ENCODE data around the gene SLC11A1.

DNA sequence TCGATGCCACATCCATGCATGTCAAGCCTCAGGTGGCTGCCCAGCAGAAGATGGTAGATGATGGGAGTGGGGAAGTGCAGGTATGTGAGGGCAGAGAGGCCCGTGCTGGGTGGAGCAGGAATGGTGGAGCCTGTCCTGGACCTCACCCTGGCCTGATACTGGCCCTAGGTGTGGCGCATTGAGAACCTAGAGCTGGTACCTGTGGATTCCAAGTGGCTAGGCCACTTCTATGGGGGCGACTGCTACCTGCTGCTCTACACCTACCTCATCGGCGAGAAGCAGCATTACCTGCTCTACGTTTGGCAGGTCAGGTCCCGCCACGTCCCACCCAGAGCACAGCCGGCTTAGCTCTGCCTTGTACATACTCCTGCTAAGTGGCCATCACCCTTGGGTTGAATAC, 49.8 kb downstream of the SLC11A1 start:
- TF ChIP-seq POLR2A (IDR thresholded peaks at IDR 0.05; ENCODE audit: low read depth, low read length) (no peak), NFE2L2 (IDR thresholded peaks at IDR 0.05; ENCODE audit: low read depth, low read length) (no peak), RCOR1 (IDR thresholded peaks at IDR 0.05; ENCODE audit: insufficient replicate concordance, low read length) (no peak), MAZ (IDR thresholded peaks at IDR 0.05; ENCODE audit: borderline replicate concordance, low read depth, low read length) (no peak), BHLHE40 (IDR thresholded peaks at IDR 0.05; ENCODE audit: low read depth, low read length) (no peak), RAD21 (IDR thresholded peaks at IDR 0.05; ENCODE audit: low read length) (no peak), MXI1 (IDR thresholded peaks at IDR 0.05; ENCODE audit: borderline replicate concordance, low read depth, low read length) (no peak), MAFK (IDR thresholded peaks at IDR 0.05; ENCODE audit: low read depth, low read length) (no peak), SMC3 (IDR thresholded peaks at IDR 0.05; ENCODE audit: low read depth, low read length) (no peak), RFX5 (IDR thresholded peaks at IDR 0.05; ENCODE audit: low read depth, low read length) (no peak)
- TF ChIP-seq, protein P1, sequence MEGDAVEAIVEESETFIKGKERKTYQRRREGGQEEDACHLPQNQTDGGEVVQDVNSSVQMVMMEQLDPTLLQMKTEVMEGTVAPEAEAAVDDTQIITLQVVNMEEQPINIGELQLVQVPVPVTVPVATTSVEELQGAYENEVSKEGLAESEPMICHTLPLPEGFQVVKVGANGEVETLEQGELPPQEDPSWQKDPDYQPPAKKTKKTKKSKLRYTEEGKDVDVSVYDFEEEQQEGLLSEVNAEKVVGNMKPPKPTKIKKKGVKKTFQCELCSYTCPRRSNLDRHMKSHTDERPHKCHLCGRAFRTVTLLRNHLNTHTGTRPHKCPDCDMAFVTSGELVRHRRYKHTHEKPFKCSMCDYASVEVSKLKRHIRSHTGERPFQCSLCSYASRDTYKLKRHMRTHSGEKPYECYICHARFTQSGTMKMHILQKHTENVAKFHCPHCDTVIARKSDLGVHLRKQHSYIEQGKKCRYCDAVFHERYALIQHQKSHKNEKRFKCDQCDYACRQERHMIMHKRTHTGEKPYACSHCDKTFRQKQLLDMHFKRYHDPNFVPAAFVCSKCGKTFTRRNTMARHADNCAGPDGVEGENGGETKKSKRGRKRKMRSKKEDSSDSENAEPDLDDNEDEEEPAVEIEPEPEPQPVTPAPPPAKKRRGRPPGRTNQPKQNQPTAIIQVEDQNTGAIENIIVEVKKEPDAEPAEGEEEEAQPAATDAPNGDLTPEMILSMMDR (conservative IDR thresholded peaks at IDR 0.05; ENCODE audit: low read depth, low read length) = no peak
